Measurements from ENCODE around the gene GBE1. TPM values are rescaled to one million over a fixed set of nuclear protein-coding genes. Genes with fewer than 3 reads are reported as not detected.
"Not testable (repeated sequence)": the region's sequence is repeated elsewhere in the genome, so short reads cannot be mapped to it uniquely, and the experiment has no call there.

Gene GBE1
- total RNA-seq, 1 experiment from 2014 or later, result 9.2 TPM

DNA sequence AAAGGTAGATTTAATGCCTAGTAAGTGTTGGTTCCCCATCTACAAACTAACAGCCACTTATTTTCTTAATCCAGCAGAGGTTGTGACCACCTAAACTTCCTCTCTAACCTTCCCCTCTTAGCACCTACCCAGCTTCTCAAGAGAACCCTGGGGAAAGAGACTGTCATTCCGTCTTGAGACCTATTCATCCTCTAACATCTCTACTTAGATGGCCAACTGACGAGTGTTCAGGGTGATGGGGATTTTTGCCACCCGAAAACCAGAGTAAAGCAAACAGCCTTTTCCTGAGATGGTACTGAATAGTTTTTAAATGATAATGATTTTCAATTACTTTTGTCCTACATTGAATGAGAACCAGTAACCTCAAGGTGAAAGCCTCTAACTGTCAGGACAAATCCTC lies 9.3 kb upstream of the GBE1 start (continued):
- TF ChIP-seq, protein P1, sequence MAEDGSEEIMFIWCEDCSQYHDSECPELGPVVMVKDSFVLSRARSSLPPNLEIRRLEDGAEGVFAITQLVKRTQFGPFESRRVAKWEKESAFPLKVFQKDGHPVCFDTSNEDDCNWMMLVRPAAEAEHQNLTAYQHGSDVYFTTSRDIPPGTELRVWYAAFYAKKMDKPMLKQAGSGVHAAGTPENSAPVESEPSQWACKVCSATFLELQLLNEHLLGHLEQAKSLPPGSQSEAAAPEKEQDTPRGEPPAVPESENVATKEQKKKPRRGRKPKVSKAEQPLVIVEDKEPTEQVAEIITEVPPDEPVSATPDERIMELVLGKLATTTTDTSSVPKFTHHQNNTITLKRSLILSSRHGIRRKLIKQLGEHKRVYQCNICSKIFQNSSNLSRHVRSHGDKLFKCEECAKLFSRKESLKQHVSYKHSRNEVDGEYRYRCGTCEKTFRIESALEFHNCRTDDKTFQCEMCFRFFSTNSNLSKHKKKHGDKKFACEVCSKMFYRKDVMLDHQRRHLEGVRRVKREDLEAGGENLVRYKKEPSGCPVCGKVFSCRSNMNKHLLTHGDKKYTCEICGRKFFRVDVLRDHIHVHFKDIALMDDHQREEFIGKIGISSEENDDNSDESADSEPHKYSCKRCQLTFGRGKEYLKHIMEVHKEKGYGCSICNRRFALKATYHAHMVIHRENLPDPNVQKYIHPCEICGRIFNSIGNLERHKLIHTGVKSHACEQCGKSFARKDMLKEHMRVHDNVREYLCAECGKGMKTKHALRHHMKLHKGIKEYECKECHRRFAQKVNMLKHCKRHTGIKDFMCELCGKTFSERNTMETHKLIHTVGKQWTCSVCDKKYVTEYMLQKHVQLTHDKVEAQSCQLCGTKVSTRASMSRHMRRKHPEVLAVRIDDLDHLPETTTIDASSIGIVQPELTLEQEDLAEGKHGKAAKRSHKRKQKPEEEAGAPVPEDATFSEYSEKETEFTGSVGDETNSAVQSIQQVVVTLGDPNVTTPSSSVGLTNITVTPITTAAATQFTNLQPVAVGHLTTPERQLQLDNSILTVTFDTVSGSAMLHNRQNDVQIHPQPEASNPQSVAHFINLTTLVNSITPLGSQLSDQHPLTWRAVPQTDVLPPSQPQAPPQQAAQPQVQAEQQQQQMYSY (CRISPR knock-in tag; IDR thresholded peaks at IDR 0.05), result no peak
- TF ChIP-seq RELA (CRISPR knock-in tag; IDR thresholded peaks at IDR 0.05; ENCODE audit: borderline replicate concordance), result no peak
- no peak for TF ChIP-seq JAZF1 (CRISPR knock-in tag; IDR thresholded peaks at IDR 0.05)

GRCh38 chr3:81769299-81769698 lies 7.9 kb upstream of the GBE1 start:
- Mint-ChIP-seq H3K4me3 (no peak overlapping the region), H3K27ac (no peak overlapping the region), H3K4me1 (peaks cover 19% of the 10 kb centered on the region), H3K27me3 (ENCODE audit: low read depth) (no peaks in the 10 kb centered on the region), H3K9me3 (peaks cover 19% of the 10 kb centered on the region), H3K36me3 (peaks cover 4% of the 10 kb centered on the region)
- POLR2A ChIA-PET, result no interaction called here
- DNase-seq (ENCODE audit: low spot score), result no peak
- no peak for ATAC-seq
- CTCF ChIA-PET, result no interaction called here
- TF ChIP-seq GRHL2 (CRISPR knock-in tag; IDR thresholded peaks at IDR 0.05; ENCODE audit: insufficient replicate concordance, severe bottlenecking) (no peak), ATF1 (CRISPR knock-in tag; IDR thresholded peaks at IDR 0.05) (no peak), SMAD4 (CRISPR knock-in tag; IDR thresholded peaks at IDR 0.05) (no peak), NR3C1 (CRISPR knock-in tag; conservative IDR thresholded peaks at IDR 0.05; ENCODE audit: low read depth) (no peak), ZBTB43 (CRISPR knock-in tag; IDR thresholded peaks at IDR 0.05) (no peak)
- TF ChIP-seq, protein P2, sequence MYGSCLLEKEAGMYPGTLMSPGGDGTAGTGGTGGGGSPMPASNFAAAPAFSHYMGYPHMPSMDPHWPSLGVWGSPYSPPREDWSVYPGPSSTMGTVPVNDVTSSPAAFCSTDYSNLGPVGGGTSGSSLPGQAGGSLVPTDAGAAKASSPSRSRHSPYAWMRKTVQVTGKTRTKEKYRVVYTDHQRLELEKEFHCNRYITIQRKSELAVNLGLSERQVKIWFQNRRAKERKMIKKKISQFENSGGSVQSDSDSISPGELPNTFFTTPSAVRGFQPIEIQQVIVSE (CRISPR knock-in tag; IDR thresholded peaks at IDR 0.05; ENCODE audit: borderline replicate concordance), result no peak
- TF ChIP-seq, protein P3, sequence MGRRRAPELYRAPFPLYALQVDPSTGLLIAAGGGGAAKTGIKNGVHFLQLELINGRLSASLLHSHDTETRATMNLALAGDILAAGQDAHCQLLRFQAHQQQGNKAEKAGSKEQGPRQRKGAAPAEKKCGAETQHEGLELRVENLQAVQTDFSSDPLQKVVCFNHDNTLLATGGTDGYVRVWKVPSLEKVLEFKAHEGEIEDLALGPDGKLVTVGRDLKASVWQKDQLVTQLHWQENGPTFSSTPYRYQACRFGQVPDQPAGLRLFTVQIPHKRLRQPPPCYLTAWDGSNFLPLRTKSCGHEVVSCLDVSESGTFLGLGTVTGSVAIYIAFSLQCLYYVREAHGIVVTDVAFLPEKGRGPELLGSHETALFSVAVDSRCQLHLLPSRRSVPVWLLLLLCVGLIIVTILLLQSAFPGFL (CRISPR knock-in tag; IDR thresholded peaks at IDR 0.05; ENCODE audit: borderline replicate concordance), result no peak

- DNase-seq (ENCODE audit: low spot score); H3K27me3 Mint-ChIP-seq (ENCODE audit: low read depth); ATAC-seq; H3K36me3 Mint-ChIP-seq; POLR2A ChIA-PET; CTCF ChIA-PET; H3K4me3 Mint-ChIP-seq; H3K27ac Mint-ChIP-seq: not testable (repeated sequence)
- H3K9me3 Mint-ChIP-seq, result peaks cover 19% of the 10 kb centered on the region
- H3K4me1 Mint-ChIP-seq, result peaks cover 27% of the 10 kb centered on the region
Measured at GRCh38 chr3:81767250-81767859, 5.9 kb upstream of the GBE1 start.

- ChIA-PET CTCF (no interaction called here), POLR2A (no interaction called here)
- peaks cover 4% of the 10 kb centered on the region for H3K36me3 Mint-ChIP-seq
- TF ChIP-seq ZNF138 (CRISPR knock-in tag; conservative IDR thresholded peaks at IDR 0.05) (no peak), GRHL2 (CRISPR knock-in tag; IDR thresholded peaks at IDR 0.05; ENCODE audit: insufficient replicate concordance, severe bottlenecking) (no peak), JAZF1 (CRISPR knock-in tag; IDR thresholded peaks at IDR 0.05) (no peak)
- H3K4me1 Mint-ChIP-seq, result peaks cover 27% of the 10 kb centered on the region
- H3K9me3 Mint-ChIP-seq, result peaks cover 19% of the 10 kb centered on the region
- DNase-seq (ENCODE audit: low spot score) (no peak), ATAC-seq (no peak)
- H3K27ac Mint-ChIP-seq, result no peak overlapping the region
- no peaks in the 10 kb centered on the region for H3K27me3 Mint-ChIP-seq (ENCODE audit: low read depth)
- no peak overlapping the region for H3K4me3 Mint-ChIP-seq
Measured at GRCh38 chr3:81765400-81765799, 4.0 kb upstream of the GBE1 start.
